ENCODE data around the gene TMEM63A.
"Not testable (repeated sequence)": the region's sequence is repeated elsewhere in the genome, so short reads cannot be mapped to it uniquely, and the experiment has no call there.

TMEM63A gene

GRCh38 chr1:225888289-225888897, 6.2 kb upstream of the TMEM63A start:
- no peak for DNase-seq (ENCODE audit: extremely low read depth, low read depth)
- no peak for TF ChIP-seq CTCF (IDR thresholded peaks at IDR 0.05; ENCODE audit: low read depth, low read length)

- DNase-seq (ENCODE audit: extremely low read depth, low read depth) = not testable (repeated sequence)
Observed at GRCh38 chr1:225887554-225888288, 5.5 kb upstream of the TMEM63A start.

GRCh38 chr1:225887030-225887314, 4.8 kb upstream of the TMEM63A start:
- TF ChIP-seq CTCF (IDR thresholded peaks at IDR 0.05; ENCODE audit: low read depth, low read length) = no peak

GRCh38 chr1:225886159-225887029, 4.2 kb upstream of the TMEM63A start:
- TF ChIP-seq CTCF (IDR thresholded peaks at IDR 0.05; ENCODE audit: low read depth, low read length) = no peak
- no peak for DNase-seq (ENCODE audit: extremely low read depth, low read depth)

More at GRCh38 chr1:225887030-225887314, 4.8 kb upstream of the TMEM63A start:
- no peak for DNase-seq (ENCODE audit: extremely low read depth, low read depth)

- no peak for DNase-seq (ENCODE audit: extremely low read depth, low read depth)
- TF ChIP-seq CTCF (IDR thresholded peaks at IDR 0.05; ENCODE audit: low read depth, low read length) = no peak
Observed at GRCh38 chr1:225885336-225885735, 3.2 kb upstream of the TMEM63A start.

GRCh38 chr1:225883616-225884265, 1.6 kb upstream of the TMEM63A start:
- TF ChIP-seq CTCF (IDR thresholded peaks at IDR 0.05; ENCODE audit: low read depth, low read length) = no peak
- DNase-seq (ENCODE audit: extremely low read depth, low read depth) = no peak

GRCh38 chr1:225882694-225883615, 775 bp upstream of the TMEM63A start:
- no peak for TF ChIP-seq CTCF (IDR thresholded peaks at IDR 0.05; ENCODE audit: low read depth, low read length)
- DNase-seq (ENCODE audit: extremely low read depth, low read depth) = peak; percentile 20
